Left lung (tissue), 10 donors: Measurements from ENCODE around the gene DBNL. TPM values are rescaled to one million over a fixed set of nuclear protein-coding genes. Genes with fewer than 3 reads are reported as not detected.

Source experiments
- ATAC-seq: fragments of 200-7000 bp; cut with Tn5 transposase; one replicate; pipeline ENCODE4 v1.9.1; 2020; ENCODE audit warnings: moderate library complexity
- DNase-seq, 4 donors: peaks; one replicate each; pipeline ENCODE4 v3.0.0-alpha.2; 2013 to 2020
- H3K27ac ChIP-seq, 2 donors: fragments of 200-600 bp; sonication (generic) in 1 of 2; one replicate each; pipeline versions ENCODE4 v1.5.0 to v1.8.0; 2020 to 2021
- H3K27me3 ChIP-seq, 2 donors: fragments of 200-600 bp; sonication (generic) in 1 of 2; one replicate each; pipeline versions ENCODE4 v1.5.0 to v1.8.0; 2020 to 2021
- H3K36me3 ChIP-seq, 2 donors: fragments of 200-600 bp; sonication (generic) in 1 of 2; one replicate each; pipeline versions ENCODE4 v1.5.0 to v1.8.0; 2020 to 2021
- H3K4me1 ChIP-seq, 2 donors: fragments of 200-600 bp; one replicate each; pipeline ENCODE4 v1.8.0; 2021
- H3K4me3 ChIP-seq, 2 donors: fragments of 200-600 bp; sonication (generic) in 1 of 2; one replicate each; pipeline versions ENCODE4 v1.5.0 to v1.8.0; 2020 to 2021; ENCODE audit warnings: mild to moderate bottlenecking in 1 of 2
- H3K9me3 ChIP-seq, 2 donors: fragments of 200-600 bp; sonication (generic) in 1 of 2; one replicate each; pipeline versions ENCODE4 v1.5.0 to v1.8.0; 2020 to 2021
- intact Hi-C, 2 donors: fragments of 100-400 bp; cut with DNase I; formaldehyde crosslinking; loops; one replicate each; pipeline versions ENCODE4 v1.11.2 to v1.14.2; 2022
- polyA plus RNA-seq, 6 donors: library from polyadenylated mRNA; unstranded; fragments of 120-200 nt; gene quantifications; one replicate each; pipeline ENCODE4 v1.2.1, GENCODE V29; 2013; ENCODE audit not compliant: insufficient read length in 6 of 6
- total RNA-seq, 2 donors: library from RNA; stranded (reverse); fragmentation: NEBNext Ultra II Directional; extraction: Animal tissue kit (Norgen Biotek cat#: 25700); gene quantifications; one replicate each; pipeline ENCODE4 v1.2.1, GENCODE V29; 2021
- TF ChIP-seq, protein P1 (sequence below), 2 donors: fragments of 200-600 bp; sonication (generic) in 1 of 2; IDR thresholded peaks; one replicate each; pipeline versions ENCODE4 v1.5.0 to v1.8.0; 2021; ENCODE audit warnings: antibody characterized with exemption in 2 of 2
- donor health status: DM: no; HTN: yes; CAD: no.
- donor health status: DM: no; HTN: no; CAD: no.

Gene DBNL
- total and polyA plus RNA-seq, 8 donors = 57.2 to 119 (median 69.5) TPM

DNA sequence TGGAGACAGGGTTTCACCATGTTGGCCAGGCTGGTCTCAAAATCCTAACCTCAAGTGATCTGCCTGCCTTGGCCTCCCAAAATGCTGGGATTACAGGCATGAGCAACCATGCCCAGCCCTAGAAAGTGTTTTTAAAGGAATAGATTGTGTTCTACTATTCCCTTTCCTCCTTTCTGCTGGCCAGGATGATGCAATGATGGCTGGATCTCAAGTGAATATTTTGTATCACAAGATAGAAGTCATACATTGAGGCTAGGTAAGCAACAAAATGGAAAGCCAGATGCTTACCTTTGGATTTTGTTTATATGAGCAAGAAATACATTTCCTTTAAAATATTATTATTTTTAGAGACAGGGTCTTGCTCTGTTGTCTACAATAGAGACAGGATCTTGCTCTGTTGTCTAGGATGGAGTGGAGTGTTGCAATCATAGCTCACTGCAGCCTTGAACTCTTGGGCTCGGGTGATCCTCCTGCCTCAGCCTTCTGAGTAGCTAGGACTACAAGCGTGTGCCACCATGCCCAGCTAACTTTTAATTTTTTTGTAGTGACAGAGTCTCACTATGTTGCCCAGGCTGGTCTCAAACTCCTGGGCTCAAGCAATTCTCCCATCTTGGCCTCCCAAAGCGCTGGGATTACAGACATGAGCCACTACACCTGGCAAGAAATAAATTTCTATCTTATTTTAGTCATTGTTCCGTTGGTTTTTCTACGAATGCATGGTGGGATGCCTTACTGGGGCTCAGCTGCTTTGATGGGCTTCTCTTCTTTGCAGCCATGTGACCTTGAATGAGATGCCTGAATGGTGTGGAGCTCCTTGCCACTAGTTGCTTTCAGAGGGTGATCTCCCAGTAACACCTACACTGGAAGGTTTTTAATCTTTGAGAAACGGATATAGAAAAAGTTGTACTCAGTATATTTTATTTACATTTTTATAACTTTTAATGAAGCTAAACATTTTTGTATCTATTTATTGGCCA is 53.9 kb downstream of the DBNL start:
- peaks cover 3 to 4% of the 10 kb centered on the region in 2 donors for H3K4me1 ChIP-seq
- no peaks in the 10 kb centered on the region for H3K36me3 ChIP-seq
- H3K4me3 ChIP-seq = no peak overlapping the region
- intact Hi-C loops = no loop called here
- ATAC-seq (no peak), DNase-seq (no peak)
- TF ChIP-seq, protein P1, sequence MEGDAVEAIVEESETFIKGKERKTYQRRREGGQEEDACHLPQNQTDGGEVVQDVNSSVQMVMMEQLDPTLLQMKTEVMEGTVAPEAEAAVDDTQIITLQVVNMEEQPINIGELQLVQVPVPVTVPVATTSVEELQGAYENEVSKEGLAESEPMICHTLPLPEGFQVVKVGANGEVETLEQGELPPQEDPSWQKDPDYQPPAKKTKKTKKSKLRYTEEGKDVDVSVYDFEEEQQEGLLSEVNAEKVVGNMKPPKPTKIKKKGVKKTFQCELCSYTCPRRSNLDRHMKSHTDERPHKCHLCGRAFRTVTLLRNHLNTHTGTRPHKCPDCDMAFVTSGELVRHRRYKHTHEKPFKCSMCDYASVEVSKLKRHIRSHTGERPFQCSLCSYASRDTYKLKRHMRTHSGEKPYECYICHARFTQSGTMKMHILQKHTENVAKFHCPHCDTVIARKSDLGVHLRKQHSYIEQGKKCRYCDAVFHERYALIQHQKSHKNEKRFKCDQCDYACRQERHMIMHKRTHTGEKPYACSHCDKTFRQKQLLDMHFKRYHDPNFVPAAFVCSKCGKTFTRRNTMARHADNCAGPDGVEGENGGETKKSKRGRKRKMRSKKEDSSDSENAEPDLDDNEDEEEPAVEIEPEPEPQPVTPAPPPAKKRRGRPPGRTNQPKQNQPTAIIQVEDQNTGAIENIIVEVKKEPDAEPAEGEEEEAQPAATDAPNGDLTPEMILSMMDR (IDR thresholded peaks at IDR 0.05) = no peak
- no peaks in the 10 kb centered on the region for H3K9me3 ChIP-seq
- H3K27me3 ChIP-seq = peaks cover 0 to 10% of the 10 kb centered on the region in 2 donors
- H3K27ac ChIP-seq = no peak overlapping the region

DNA sequence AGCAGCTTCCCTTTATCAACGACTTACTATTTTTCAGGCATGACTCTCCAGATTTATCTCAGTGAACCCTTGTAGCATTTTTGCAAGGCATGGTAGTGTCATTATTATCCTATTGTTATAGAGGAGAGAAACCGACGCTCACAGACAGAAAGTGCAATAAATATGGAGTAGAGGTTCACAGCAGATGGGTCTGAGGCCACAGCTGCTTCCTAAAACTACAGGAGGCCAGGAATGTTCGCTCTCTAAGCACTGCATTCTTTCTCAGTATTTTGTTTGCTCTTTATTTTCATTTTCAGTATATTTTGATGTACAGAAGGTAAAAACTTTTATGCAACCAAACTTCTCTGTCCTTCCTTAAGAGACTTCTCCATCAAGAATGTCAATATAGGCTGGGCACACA is 55.2 kb downstream of the DBNL start:
- intact Hi-C loops = no loop called here
- DNase-seq = no peak
- no peak for ATAC-seq
- Histone ChIP-seq H3K4me1 (peaks cover 4 to 5% of the 10 kb centered on the region in 2 donors), H3K27ac (peak overlapping the region in 1 of 2 donors; percentile 84), H3K27me3 (peaks cover 0 to 22% of the 10 kb centered on the region in 2 donors), H3K4me3 (no peak overlapping the region), H3K9me3 (no peaks in the 10 kb centered on the region), H3K36me3 (no peaks in the 10 kb centered on the region)
- TF ChIP-seq, protein P1 (IDR thresholded peaks at IDR 0.05) = no peak

DNA sequence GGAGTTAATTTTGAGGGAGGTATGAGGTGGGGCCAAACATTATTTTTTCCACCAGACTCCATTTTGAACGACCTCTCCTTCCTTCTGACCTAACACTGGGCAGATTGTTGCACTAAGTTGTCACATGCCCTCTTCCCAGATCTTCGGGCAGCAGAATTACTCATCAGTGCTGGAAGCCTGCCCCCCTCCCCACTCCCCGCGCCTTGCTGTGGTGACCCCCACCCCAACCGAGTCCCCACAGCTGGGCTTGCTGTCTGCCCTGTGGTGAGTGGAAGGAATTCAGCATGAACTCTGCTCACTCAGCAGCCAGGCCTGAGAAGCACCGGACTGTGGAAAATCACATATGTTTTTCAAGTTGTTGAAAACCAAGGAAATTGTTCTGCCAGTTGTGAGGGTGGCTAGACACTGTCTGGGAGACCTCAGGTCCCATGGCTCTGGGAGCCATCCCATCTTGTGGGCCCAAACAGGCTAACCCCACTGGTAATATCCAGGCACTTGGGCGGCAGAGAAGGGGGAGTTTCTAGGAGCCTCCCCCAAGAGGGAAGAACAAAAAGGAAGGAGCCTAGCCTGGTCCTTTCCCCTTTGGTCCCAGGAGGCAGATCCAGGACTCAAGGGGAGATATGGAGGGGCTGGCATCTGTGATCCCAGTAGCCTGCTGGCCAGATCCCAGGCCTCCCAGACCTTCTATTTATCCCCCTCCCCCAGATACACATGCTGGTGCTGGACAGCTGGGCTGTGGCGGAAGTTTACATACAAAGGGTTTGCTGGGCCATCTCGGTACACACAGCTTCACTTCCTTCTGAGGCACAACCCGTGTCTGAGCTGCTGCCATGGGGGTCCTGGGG is 56.2 kb downstream of the DBNL start:
- TF ChIP-seq, protein P1 (IDR thresholded peaks at IDR 0.05) = no peak
- Histone ChIP-seq H3K4me3 (no peak overlapping the region), H3K36me3 (no peaks in the 10 kb centered on the region), H3K9me3 (no peaks in the 10 kb centered on the region), H3K27ac (peak overlapping the region; percentile 40 to 84), H3K4me1 (peaks cover 0 to 7% of the 10 kb centered on the region in 2 donors), H3K27me3 (peaks cover 0 to 33% of the 10 kb centered on the region in 2 donors)
- ATAC-seq (peak; percentile 43), DNase-seq (peak in 1 of 4 donors; percentile 47)
- intact Hi-C loops = no loop called here

DNA sequence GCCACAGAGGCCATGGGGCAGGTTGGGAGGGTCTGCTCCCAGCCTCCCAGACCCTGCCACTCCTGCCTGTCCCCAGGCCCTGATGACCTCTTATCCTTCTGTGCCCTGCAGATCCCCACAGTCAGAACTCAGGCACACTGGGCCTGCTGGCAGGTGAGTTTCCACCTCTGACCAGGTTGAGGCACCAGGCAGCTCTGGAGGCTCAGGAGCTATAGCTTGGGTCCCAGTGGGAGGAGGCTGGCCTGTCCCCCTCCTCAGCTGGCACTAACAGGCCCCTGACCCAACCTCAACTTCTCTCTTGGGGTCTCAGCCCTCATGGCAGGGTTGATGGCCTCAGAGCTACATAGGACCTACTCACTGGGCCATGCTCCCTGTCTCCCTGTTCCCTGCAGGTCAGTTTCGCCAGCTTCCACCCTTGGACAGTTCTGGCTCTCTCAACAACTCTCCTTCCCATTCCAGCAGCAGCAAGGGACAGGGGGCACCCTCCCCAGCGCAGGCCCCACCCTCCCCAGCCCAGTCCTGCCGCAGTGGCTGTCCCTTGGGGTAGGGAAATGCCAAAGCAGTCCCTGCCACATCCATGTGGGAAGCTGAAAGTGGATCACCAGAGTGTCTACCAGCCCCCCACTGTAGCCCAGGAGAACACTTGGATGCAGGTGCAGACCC is 56.9 kb downstream of the DBNL start:
- peaks cover 0 to 7% of the 10 kb centered on the region in 2 donors for H3K4me1 ChIP-seq
- intact Hi-C loops = no loop called here
- peak overlapping the region; percentile 40 to 84 for H3K27ac ChIP-seq
- TF ChIP-seq, protein P1 (IDR thresholded peaks at IDR 0.05) = no peak
- peaks cover 0 to 40% of the 10 kb centered on the region in 2 donors for H3K27me3 ChIP-seq
- H3K9me3 ChIP-seq = no peaks in the 10 kb centered on the region
- ATAC-seq = no peak
- H3K36me3 ChIP-seq = no peaks in the 10 kb centered on the region
- DNase-seq = peak in 1 of 4 donors; percentile 57
- no peak overlapping the region for H3K4me3 ChIP-seq
